C1 segment of cervical spinal cord (tissue), 14 donors: ENCODE data around the gene KRTAP20-4.

ENCODE experiments used
- DNase-seq, 14 donors: peaks; one replicate each; lab custom pipeline; 2025; lab: John Stamatoyannopoulos, UW

The KRTAP20-4 gene

DNA sequence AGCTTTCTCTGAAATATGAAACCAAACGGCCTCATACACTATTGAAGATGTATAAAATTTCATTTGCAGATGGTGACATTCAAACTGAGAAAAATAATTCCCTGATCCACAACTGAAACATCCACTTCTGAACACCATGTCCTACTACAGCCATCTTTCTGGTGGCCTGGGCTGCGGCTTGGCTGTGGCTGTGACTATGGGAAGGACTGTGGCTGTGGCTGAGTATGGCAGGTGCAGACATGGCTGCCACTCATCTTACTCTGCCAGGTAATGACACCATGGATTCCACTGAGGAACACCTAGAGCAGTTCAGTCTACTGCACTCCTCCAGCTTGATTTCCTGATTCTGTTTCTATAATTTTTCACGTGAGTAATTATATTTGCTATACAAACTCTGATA lies at the start of gene KRTAP20-4:
Gene KRTAP20-4, plus strand, starts transcription at position 106 of the 400 bp plus-strand sequence.
- no peak for DNase-seq

- DNase-seq, result no peak
Observed at GRCh38 chr21:30577766-30578165, 42.7 kb upstream of the KRTAP20-4 start.

GRCh38 chr21:30579346-30579745 lies 41.1 kb upstream of the KRTAP20-4 start:
- peak in 2 of 14 donors; percentile 2 to 71 for DNase-seq

DNA sequence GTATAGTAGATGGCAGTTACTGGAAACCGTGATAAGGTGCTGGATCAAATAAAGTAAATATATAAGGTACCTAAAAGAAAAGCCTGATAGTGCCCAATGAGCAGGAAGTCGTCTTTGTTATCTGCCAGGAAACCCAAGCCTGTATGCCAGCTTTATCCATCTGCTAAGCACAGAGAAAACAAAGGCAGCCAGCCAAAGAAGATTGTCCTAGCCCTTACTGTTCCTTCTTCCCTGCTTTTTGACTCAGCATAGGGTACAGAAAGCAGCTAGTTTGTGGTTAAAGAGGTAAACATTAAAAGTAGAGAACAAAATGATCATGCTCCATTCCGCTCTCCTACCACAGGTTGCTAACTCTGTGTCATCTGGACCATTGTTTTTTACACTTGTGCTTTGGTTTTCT lies 40.3 kb upstream of the KRTAP20-4 start:
- peak in 1 of 14 donors; percentile 74 for DNase-seq

DNA sequence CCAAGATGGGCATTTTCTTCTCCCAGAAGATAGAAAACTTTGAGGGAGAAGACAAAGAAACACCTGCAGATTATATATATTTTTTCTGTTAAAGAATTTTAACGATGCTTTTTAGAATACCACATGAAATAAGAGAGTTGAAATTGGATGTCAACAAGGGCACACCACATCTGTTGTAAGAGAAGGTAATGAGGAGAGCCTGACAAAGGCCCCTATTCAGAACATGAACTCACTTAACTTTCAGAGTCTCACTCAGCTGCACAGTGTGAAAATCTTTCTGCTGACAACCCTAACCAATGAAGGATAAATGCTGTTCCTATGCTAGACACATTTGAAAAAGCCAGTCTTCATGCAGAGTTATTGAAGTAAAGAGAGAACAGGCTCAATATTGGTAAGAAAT lies 37.6 kb upstream of the KRTAP20-4 start:
- DNase-seq, result no peak

- no peak for DNase-seq
Observed at GRCh38 chr21:30590297-30590696, 30.1 kb upstream of the KRTAP20-4 start, which contains the start of gene KRTAP22-2. TSS of gene KRTAP22-2 (minus strand) at chr21:30590397.

GRCh38 chr21:30592140-30592539 lies 28.3 kb upstream of the KRTAP20-4 start, which contains the start of gene KRTAP6-3:
TSS of gene KRTAP6-3 (plus strand) at chr21:30592440. CDS start at chr21:30592446, 6 bp downstream.
- no peak for DNase-seq

DNA sequence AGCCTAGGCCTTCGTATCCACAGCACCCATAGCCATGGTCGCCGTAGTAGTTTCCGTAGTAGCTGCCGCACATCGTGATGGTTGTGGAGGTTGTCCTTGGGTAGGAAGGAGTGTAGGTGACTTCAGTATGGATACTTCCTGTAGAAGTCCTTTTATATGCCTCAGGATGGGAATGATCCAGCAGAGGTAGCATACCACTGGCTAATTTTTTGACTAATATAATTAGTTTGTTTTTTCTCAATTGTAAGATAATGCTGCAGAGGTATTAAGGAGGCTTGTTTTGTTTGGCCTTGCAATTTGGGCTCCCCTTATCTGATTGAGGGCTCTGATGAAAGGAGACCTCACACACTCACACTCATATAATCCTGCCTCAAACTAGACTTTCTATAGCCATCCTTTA lies 21.6 kb upstream of the KRTAP20-4 start, which contains the start of gene KRTAP6-2:
Gene KRTAP6-2, minus strand, starts transcription at position 101 of the 400 bp plus-strand sequence. Its CDS starts 28 bp downstream, at position 73.
- no peak for DNase-seq

- no peak for DNase-seq
Observed at GRCh38 chr21:30600787-30601186, 19.6 kb upstream of the KRTAP20-4 start, which contains the start of gene KRTAP22-1. TSS of gene KRTAP22-1 (plus strand) at chr21:30601087.

GRCh38 chr21:30605968-30606367 lies 14.5 kb upstream of the KRTAP20-4 start:
- no peak for DNase-seq

GRCh38 chr21:30612132-30612531 lies 8.3 kb upstream of the KRTAP20-4 start:
- DNase-seq, result no peak

- no peak for DNase-seq
Observed at GRCh38 chr21:30613836-30614235, 6.6 kb upstream of the KRTAP20-4 start, which contains the start of gene KRTAP6-1. TSS of gene KRTAP6-1 (minus strand) at chr21:30613930. CDS start at chr21:30613904, 26 bp downstream.

- DNase-seq, result no peak
Observed at GRCh38 chr21:30615199-30615598, 5.2 kb upstream of the KRTAP20-4 start.

GRCh38 chr21:30616125-30616524 lies 4.3 kb upstream of the KRTAP20-4 start, which contains the start of gene KRTAP20-1:
TSS of gene KRTAP20-1 (plus strand) at chr21:30616425. CDS start at chr21:30616455, 30 bp downstream.
- DNase-seq, result no peak

DNA sequence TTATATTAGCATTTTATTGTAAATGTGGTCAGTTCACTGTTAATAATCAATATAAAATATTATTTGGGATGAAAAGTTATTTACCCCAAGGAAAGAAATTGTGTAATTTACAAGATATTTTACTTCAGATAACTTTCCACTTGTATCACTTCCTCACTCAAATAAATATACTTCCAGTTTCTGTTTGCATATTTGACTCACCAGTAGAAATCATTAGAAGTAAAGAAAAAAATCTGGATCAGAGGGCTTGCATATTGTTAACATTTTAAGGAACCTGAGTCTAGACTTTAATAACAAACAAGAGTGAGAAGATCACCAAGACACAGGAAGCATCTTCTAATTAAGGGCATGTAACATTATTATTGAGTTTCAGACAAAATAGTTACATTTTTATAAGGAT lies 347 bp upstream of the KRTAP20-4 start:
- DNase-seq, result no peak

- no peak for DNase-seq
Observed at GRCh38 chr21:30623362-30623761, 2.9 kb downstream of the KRTAP20-4 start.

DNA sequence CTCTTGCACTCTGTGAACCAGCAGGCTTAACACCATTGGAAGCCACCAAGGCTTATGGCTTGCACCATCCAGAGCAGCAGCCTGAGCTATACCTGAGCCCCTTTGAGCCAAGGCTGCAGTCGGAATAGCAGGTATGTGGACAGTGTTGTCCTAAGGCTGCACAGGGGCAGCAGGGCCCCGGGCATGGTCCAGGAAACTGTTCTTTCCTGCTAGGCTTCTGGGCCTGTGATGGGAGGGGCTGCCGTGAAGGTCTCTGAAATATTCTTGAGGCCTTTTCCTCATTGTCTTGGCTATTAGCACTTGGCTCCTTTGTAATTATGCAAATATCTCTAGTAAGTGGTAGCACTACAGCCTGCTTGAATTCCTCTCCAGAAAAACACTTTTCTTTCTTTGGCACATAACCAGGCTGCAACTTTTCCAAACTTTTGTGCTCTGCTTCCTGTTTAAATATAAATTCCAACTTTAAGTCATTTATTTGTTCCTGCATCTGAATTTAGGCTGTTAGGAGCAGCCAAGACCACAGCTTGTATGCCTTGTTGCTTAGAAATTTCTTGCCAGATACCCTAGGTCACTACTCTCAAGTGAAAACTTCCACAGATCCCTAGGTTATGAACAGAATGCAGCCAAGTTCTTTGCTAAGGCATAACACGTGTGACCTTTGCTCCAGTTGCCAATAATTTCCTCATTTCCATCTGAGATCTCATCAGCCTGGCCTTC lies 5.2 kb downstream of the KRTAP20-4 start:
- DNase-seq, result no peak

DNA sequence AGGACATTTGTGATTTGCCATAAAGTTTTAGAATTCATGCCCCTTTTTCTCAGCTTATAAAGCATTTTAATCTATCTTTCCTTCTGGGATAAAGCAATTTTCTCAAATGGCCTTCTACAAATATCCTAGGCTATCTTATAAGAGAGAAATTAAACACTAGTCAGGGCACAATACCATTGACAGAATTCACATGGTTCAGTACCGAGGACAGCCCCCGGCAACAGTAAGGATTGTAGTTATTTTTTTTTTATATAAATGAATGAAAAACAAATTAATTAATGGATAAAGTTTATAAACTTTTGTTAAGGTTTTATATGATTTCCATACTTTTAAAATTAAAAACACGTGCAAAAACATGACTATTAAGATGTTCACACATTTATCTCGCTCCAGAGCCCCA lies 7.7 kb downstream of the KRTAP20-4 start:
- no peak for DNase-seq

GRCh38 chr21:30629200-30629599 lies 8.8 kb downstream of the KRTAP20-4 start:
- no peak for DNase-seq

- no peak for DNase-seq
Observed at GRCh38 chr21:30634906-30635305, 14.5 kb downstream of the KRTAP20-4 start, which contains the start of gene KRTAP20-2. TSS of gene KRTAP20-2 (plus strand) at chr21:30635206. CDS start at chr21:30635264, 58 bp downstream.

DNA sequence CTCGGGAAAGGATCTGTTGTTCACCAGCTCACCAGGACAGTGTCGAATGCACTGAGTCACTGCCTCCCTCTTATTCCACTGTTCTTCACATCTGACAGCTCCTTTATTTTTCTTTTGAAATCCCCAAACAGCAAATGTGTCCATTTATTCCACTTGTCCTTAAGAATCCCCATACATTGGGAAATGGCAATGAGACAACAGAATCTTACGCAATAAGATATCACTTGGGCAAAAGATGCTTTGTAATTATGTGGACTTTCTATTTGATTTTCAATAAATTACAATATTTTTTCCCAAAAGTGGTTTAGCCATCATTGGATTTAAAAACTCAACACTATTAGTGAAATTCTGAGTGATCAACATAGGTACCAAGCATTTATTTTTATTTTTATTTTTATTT lies 18.3 kb downstream of the KRTAP20-4 start:
- DNase-seq, result no peak

DNA sequence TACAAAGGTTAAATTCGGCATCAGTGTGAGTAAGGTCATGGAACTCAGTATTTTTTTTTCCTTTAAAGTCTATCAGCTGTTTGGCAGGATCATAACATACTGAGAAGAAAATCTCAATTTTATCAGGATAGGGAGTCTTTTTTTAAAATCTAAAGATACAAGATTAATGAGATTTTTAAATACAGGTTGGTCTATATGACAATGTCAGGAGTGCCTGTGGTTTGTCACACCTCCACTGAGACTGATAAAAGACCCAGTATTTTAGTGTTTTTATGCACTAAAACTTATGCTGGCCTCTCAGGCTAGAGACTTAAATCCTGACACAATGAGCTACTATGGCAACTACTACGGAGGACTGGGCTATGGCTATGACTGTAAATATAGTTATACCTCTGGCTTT lies 22.1 kb downstream of the KRTAP20-4 start, which contains the start of gene KRTAP20-3:
Gene KRTAP20-3, plus strand, starts transcription at position 301 of the 400 bp plus-strand sequence.
- no peak for DNase-seq

GRCh38 chr21:30646904-30647414 lies 26.5 kb downstream of the KRTAP20-4 start:
- no peak for DNase-seq
